Spleen (tissue), 11 donors: ENCODE results near the gene PCDHB15. TPM values are rescaled to one million over a fixed set of nuclear protein-coding genes. Genes with fewer than 3 reads are reported as not detected.

Experiments used
- DNase-seq: peaks from one replicate; pipeline ENCODE4 v3.0.0-alpha.2; 2020
- H3K27ac ChIP-seq, 8 donors: fragments of 200-600 bp; sonication (generic) in 7 of 8; 1 replicate in 4 of 8; 2 replicates in 4 of 8; pipeline versions ENCODE4 v1.5.0 to v1.8.0; 2016 to 2021; ENCODE audit warnings: inconsistent platforms in 4 of 8, mild to moderate bottlenecking in 4 of 8, moderate library complexity in 1 of 8
- H3K27me3 ChIP-seq, 7 donors: fragments of 200-600 bp; sonication (generic) in 6 of 7; replicated peaks in 1 of 7; 1 replicate in 4 of 7; 2 replicates in 3 of 7; pipeline versions ENCODE4 v1.5.0 to v1.8.0; 2016 to 2021; ENCODE audit warnings: inconsistent platforms in 3 of 7, mild to moderate bottlenecking in 1 of 7
- H3K36me3 ChIP-seq, 6 donors: fragments of 200-600 bp; sonication (generic) in 5 of 6; 1 replicate in 4 of 6; 2 replicates in 2 of 6; pipeline versions ENCODE4 v1.5.0 to v1.8.0; 2016 to 2021; ENCODE audit warnings: inconsistent platforms in 2 of 6
- H3K4me1 ChIP-seq, 6 donors: fragments of 200-600 bp; sonication (generic) in 5 of 6; 1 replicate in 3 of 6; 2 replicates in 3 of 6; pipeline versions ENCODE4 v1.5.0 to v1.8.0; 2016 to 2021; ENCODE audit warnings: inconsistent platforms in 3 of 6
- H3K4me3 ChIP-seq, 8 donors: fragments of 200-600 bp; sonication (generic) in 7 of 8; 1 replicate in 4 of 8; 2 replicates in 4 of 8; pipeline versions ENCODE4 v1.5.0 to v1.8.0; 2016 to 2021; ENCODE audit warnings: inconsistent platforms in 4 of 8, mild to moderate bottlenecking in 4 of 8, moderate library complexity in 2 of 8
- H3K9me3 ChIP-seq, 8 donors: fragments of 200-600 bp; sonication (generic) in 7 of 8; 1 replicate in 4 of 8; 2 replicates in 4 of 8; pipeline versions ENCODE4 v1.5.0 to v1.8.0; 2016 to 2021; ENCODE audit warnings: inconsistent platforms in 4 of 8
- CTCF ChIP-seq, 11 experiments: fragments of 200-600 bp in 7 of 11; fragments of 450-650 bp in 4 of 11; sonication (generic) in 4 of 11; IDR thresholded peaks in 8 of 11; conservative IDR thresholded peaks in 3 of 11; 1 replicate in 7 of 11; 2 replicates in 4 of 11; pipeline versions ENCODE4 v1.4.0 to v1.8.0; 2016 to 2021; ENCODE audit warnings: antibody characterized with exemption in 11 of 11, inconsistent platforms in 4 of 11, mild to moderate bottlenecking in 1 of 11
- POLR2A ChIP-seq, 3 donors: fragments of 450-650 bp; IDR thresholded peaks; one replicate each; pipeline ENCODE4 v1.5.1; 2017; ENCODE audit warnings: antibody characterized with exemption in 3 of 3, mild to moderate bottlenecking in 1 of 3
- POLR2AphosphoS5 ChIP-seq, 3 donors: sonication (generic); formaldehyde crosslinking; IDR thresholded peaks; one replicate each; pipeline ENCODE4 v1.5.1; 2017; ENCODE audit warnings: antibody characterized with exemption in 3 of 3
- WGBS, 5 donors: extraction: QIAGEN DNeasy Blood & Tissue Kit in 3 of 5; methylation state at CpG; one replicate each; pipeline versions ENCODE4 v1.1.5 to v1.1.7; 2013 to 2018; 5-methylcytosine and 5-hydroxymethylcytosine counted together
- intact Hi-C: fragments of 100-400 bp; cut with DNase I; formaldehyde crosslinking; loops from one replicate; pipeline ENCODE4 v1.15.0; 2023; ENCODE audit warnings: low total_unique reads
- polyA plus RNA-seq, 3 donors: library from polyadenylated mRNA; stranded (reverse); fragments of 200-250 nt; gene quantifications; one replicate each; pipeline ENCODE4 v1.2.1, GENCODE V29; 2013
- total RNA-seq, 7 donors: library from RNA; depleted of rRNA in 3 of 7; stranded (reverse); fragments of >200 nt in 3 of 7; fragmentation: NEBNext Ultra II Directional in 4 of 7; extraction: Animal tissue kit (Norgen Biotek cat#: 25700) in 4 of 7; gene quantifications; one replicate each; pipeline versions ENCODE4 v1.1.0 to v1.2.1, GENCODE V29; 2016 to 2021
- donor health status: healthy with polysubstance abuse.
- donor health status: DM: no; HTN: no; CAD: no; lungs with moderate emphysema.
- donor health status: DM: no; HTN: no; CAD: no.
- donor health status: Bipolar disorder and iron deficiency.
- donor health status: healthy.
- donor health status: DM: no; HTN: no; CAD: no.
- donor health status: DM: yes; HTN: yes; CAD: no.

Gene PCDHB15
- total and polyA plus RNA-seq, 10 donors: 0.42 to 5.6 (median 2.8) TPM

GRCh38 chr5:141269195-141269594, 24.0 kb downstream of the PCDHB15 start:
- TF ChIP-seq POLR2AphosphoS5 (IDR thresholded peaks at IDR 0.05) (no peak), POLR2A (IDR thresholded peaks at IDR 0.05) (no peak), CTCF (IDR thresholded peaks at IDR 0.05 in 8 of 11, conservative IDR thresholded peaks at IDR 0.05 in 3 of 11) (no peak)
- H3K9me3 ChIP-seq: peaks cover 54 to 100% (median 100%) of the 10 kb centered on the region in 8 donors

GRCh38 chr5:141272906-141273305, 27.7 kb downstream of the PCDHB15 start:
- TF ChIP-seq POLR2AphosphoS5 (IDR thresholded peaks at IDR 0.05): no peak
- no peak for TF ChIP-seq POLR2A (IDR thresholded peaks at IDR 0.05)
- no peak for TF ChIP-seq CTCF (IDR thresholded peaks at IDR 0.05 in 8 of 11, conservative IDR thresholded peaks at IDR 0.05 in 3 of 11)
- WGBS, 5 donors: 55 to 79% (median 65%) methylated on average over 3 of the region's 3 CpGs
- Histone ChIP-seq H3K9me3 (peaks cover 46 to 100% (median 98%) of the 10 kb centered on the region in 8 donors), H3K4me1 (no peaks in the 10 kb centered on the region), H3K27me3 (no peaks in the 10 kb centered on the region), H3K36me3 (peaks cover 0 to 12% (median 0%) of the 10 kb centered on the region in 6 donors), H3K27ac (no peak overlapping the region), H3K4me3 (no peak overlapping the region)
- DNase-seq: no peak
- intact Hi-C loops: no loop called here

More at GRCh38 chr5:141269195-141269594, 24.0 kb downstream of the PCDHB15 start:
- Histone ChIP-seq H3K4me3 (no peak overlapping the region), H3K36me3 (peaks cover 0 to 33% (median 0%) of the 10 kb centered on the region in 6 donors), H3K4me1 (no peaks in the 10 kb centered on the region), H3K27ac (no peak overlapping the region), H3K27me3 (no peaks in the 10 kb centered on the region)
- intact Hi-C loops: no loop called here
- WGBS, 5 donors: 92 to 100% (median 96%) methylated on average over 4 of the region's 4 CpGs
- no peak for DNase-seq

GRCh38 chr5:141298376-141298775, 53.2 kb downstream of the PCDHB15 start:
- Histone ChIP-seq H3K27ac (no peak overlapping the region), H3K4me3 (no peak overlapping the region), H3K36me3 (peaks cover 0 to 76% (median 14%) of the 10 kb centered on the region in 6 donors), H3K9me3 (peaks cover 19 to 100% (median 100%) of the 10 kb centered on the region in 8 donors), H3K27me3 (no peaks in the 10 kb centered on the region), H3K4me1 (no peaks in the 10 kb centered on the region)
- no peak for DNase-seq
- 80 to 93% (median 89%) methylated on average over 4 of the region's 4 CpGs for WGBS, 5 donors
- no peak for TF ChIP-seq CTCF (IDR thresholded peaks at IDR 0.05 in 8 of 11, conservative IDR thresholded peaks at IDR 0.05 in 3 of 11)
- TF ChIP-seq POLR2A (IDR thresholded peaks at IDR 0.05): no peak
- TF ChIP-seq POLR2AphosphoS5 (IDR thresholded peaks at IDR 0.05): no peak
- intact Hi-C loops: no loop called here

Other genes with a start within 250 kb of the PCDHB15 start
Only the 30 nearest of the 39 such genes appear.
- gene PCDHB2, start 150.8 kb upstream of the PCDHB15 start, total RNA-seq: 1 to 10 TPM in 6 of 7 donors, under 1 TPM in 1; 0.98 to 2.0 (median 1.5) TPM
- gene PCDHB2, start 150.8 kb upstream of the PCDHB15 start, polyA plus RNA-seq: under 1 TPM; 0.12 to 0.29 (median 0.13) TPM
- gene PCDHB3, start 144.9 kb upstream of the PCDHB15 start, total RNA-seq: 1 to 10 TPM in 4 of 7 donors, under 1 TPM in 3; 0.34 to 3.1 (median 1.1) TPM
- under 1 TPM in 2 of 3 donors, not detected in 1; 0.08 to 0.26 TPM for gene PCDHB3, start 144.9 kb upstream of the PCDHB15 start, polyA plus RNA-seq
- gene PCDHB4, start 123.6 kb upstream of the PCDHB15 start, total RNA-seq: 1 to 10 TPM in 5 of 7 donors, under 1 TPM in 2; 0.77 to 2.6 (median 1.6) TPM
- under 1 TPM; 0.09 to 0.32 (median 0.24) TPM for gene PCDHB4, start 123.6 kb upstream of the PCDHB15 start, polyA plus RNA-seq
- 1 to 10 TPM in 6 of 7 donors, under 1 TPM in 1; 0.81 to 3.4 (median 1.6) TPM for gene PCDHB5, start 110.2 kb upstream of the PCDHB15 start, total RNA-seq
- under 1 TPM; 0.20 to 0.33 (median 0.32) TPM for gene PCDHB5, start 110.2 kb upstream of the PCDHB15 start, polyA plus RNA-seq
- 1 to 10 TPM in 2 of 7 donors, under 1 TPM in 5; 0.20 to 1.1 (median 0.66) TPM for gene PCDHB6, start 95.3 kb upstream of the PCDHB15 start, total RNA-seq
- under 1 TPM; 0.02 to 0.13 (median 0.07) TPM for gene PCDHB6, start 95.3 kb upstream of the PCDHB15 start, polyA plus RNA-seq
- 1 to 10 TPM in 4 of 7 donors, under 1 TPM in 3; 0.51 to 1.6 (median 1.3) TPM for gene PCDHB7, start 72.8 kb upstream of the PCDHB15 start, total RNA-seq
- under 1 TPM in 2 of 3 donors, not detected in 1; 0.08 to 0.16 TPM for gene PCDHB7, start 72.8 kb upstream of the PCDHB15 start, polyA plus RNA-seq
- 1 to 10 TPM in 3 of 7 donors, under 1 TPM in 3, not detected in 1; 0.51 to 1.8 (median 1.0) TPM for gene PCDHB8, start 67.6 kb upstream of the PCDHB15 start, total RNA-seq
- under 1 TPM in 2 of 3 donors, not detected in 1; 0.03 to 0.10 TPM for gene PCDHB8, start 67.6 kb upstream of the PCDHB15 start, polyA plus RNA-seq
- 1 to 10 TPM in 6 of 7 donors, under 1 TPM in 1; 0.54 to 2.1 (median 1.9) TPM for gene PCDHB16, start 63.0 kb upstream of the PCDHB15 start, total RNA-seq
- gene PCDHB16, start 63.0 kb upstream of the PCDHB15 start, polyA plus RNA-seq: under 1 TPM; 0.04 to 0.19 (median 0.14) TPM
- gene PCDHB9, start 58.2 kb upstream of the PCDHB15 start, total RNA-seq: 1 to 10 TPM in 5 of 7 donors, under 1 TPM in 2; 0.40 to 4.9 (median 1.5) TPM
- under 1 TPM; 0.06 to 0.19 (median 0.09) TPM for gene PCDHB9, start 58.2 kb upstream of the PCDHB15 start, polyA plus RNA-seq
- gene PCDHB10, start 53.0 kb upstream of the PCDHB15 start, total RNA-seq: 1 to 10 TPM in 4 of 7 donors, under 1 TPM in 3; 0.74 to 2.7 (median 1.4) TPM
- under 1 TPM; 0.09 to 0.26 (median 0.15) TPM for gene PCDHB10, start 53.0 kb upstream of the PCDHB15 start, polyA plus RNA-seq
- 1 to 10 TPM in 5 of 7 donors, under 1 TPM in 2; 0.68 to 3.4 (median 1.2) TPM for gene PCDHB11, start 45.8 kb upstream of the PCDHB15 start, total RNA-seq
- gene PCDHB11, start 45.8 kb upstream of the PCDHB15 start, polyA plus RNA-seq: under 1 TPM; 0.07 to 0.19 (median 0.14) TPM
- gene PCDHB12, start 36.7 kb upstream of the PCDHB15 start, total RNA-seq: 1 to 10 TPM; 1.1 to 2.4 (median 1.8) TPM
- gene PCDHB12, start 36.7 kb upstream of the PCDHB15 start, polyA plus RNA-seq: under 1 TPM; 0.11 to 0.16 (median 0.11) TPM
- gene PCDHB13, start 31.5 kb upstream of the PCDHB15 start, total RNA-seq: 1 to 10 TPM; 1.4 to 6.8 (median 4.0) TPM
- under 1 TPM; 0.09 to 0.38 (median 0.12) TPM for gene PCDHB13, start 31.5 kb upstream of the PCDHB15 start, polyA plus RNA-seq
- gene PCDHB14, start 22.1 kb upstream of the PCDHB15 start, total RNA-seq: 1 to 10 TPM; 1.6 to 5.9 (median 2.8) TPM
- gene PCDHB14, start 22.1 kb upstream of the PCDHB15 start, polyA plus RNA-seq: under 1 TPM; 0.27 to 0.93 (median 0.30) TPM
- 1 to 10 TPM in 6 of 7 donors, under 1 TPM in 1; 0.57 to 3.0 (median 2.2) TPM for gene SLC25A2, start 58.7 kb downstream of the PCDHB15 start, total RNA-seq
- gene SLC25A2, start 58.7 kb downstream of the PCDHB15 start, polyA plus RNA-seq: under 1 TPM; 0.05 to 0.22 (median 0.07) TPM
- gene TAF7, start 75.4 kb downstream of the PCDHB15 start, total RNA-seq: 10 to 100 TPM; 67.6 to 80.6 (median 75.7) TPM
- 100 to 1,000 TPM in 2 of 3 donors, 10 to 100 TPM in 1; 91.1 to 112 (median 111) TPM for gene TAF7, start 75.4 kb downstream of the PCDHB15 start, polyA plus RNA-seq
- under 1 TPM in 6 of 7 donors, not detected in 1; 0.17 to 0.52 (median 0.36) TPM for gene PCDHGA1, start 85.1 kb downstream of the PCDHB15 start, total RNA-seq
- under 1 TPM; 0.04 to 0.06 (median 0.06) TPM for gene PCDHGA1, start 85.1 kb downstream of the PCDHB15 start, polyA plus RNA-seq
- gene PCDHGA2, start 93.4 kb downstream of the PCDHB15 start, total RNA-seq: 1 to 10 TPM in 6 of 7 donors, under 1 TPM in 1; 0.84 to 3.9 (median 1.8) TPM
- under 1 TPM; 0.04 to 0.19 (median 0.06) TPM for gene PCDHGA2, start 93.4 kb downstream of the PCDHB15 start, polyA plus RNA-seq
- gene PCDHGA3, start 98.4 kb downstream of the PCDHB15 start, total RNA-seq: 1 to 10 TPM in 5 of 7 donors, under 1 TPM in 2; 0.60 to 4.4 (median 2.1) TPM
- under 1 TPM in 1 of 3 donors, not detected in 2; 0.22 TPM for gene PCDHGA3, start 98.4 kb downstream of the PCDHB15 start, polyA plus RNA-seq
- 1 to 10 TPM in 6 of 7 donors, under 1 TPM in 1; 0.87 to 3.7 (median 1.6) TPM for gene PCDHGB1, start 104.7 kb downstream of the PCDHB15 start, total RNA-seq
- gene PCDHGB1, start 104.7 kb downstream of the PCDHB15 start, polyA plus RNA-seq: under 1 TPM in 2 of 3 donors, not detected in 1; 0.04 to 0.10 TPM
- 1 to 10 TPM; 1.4 to 4.5 (median 2.7) TPM for gene PCDHGA4, start 109.6 kb downstream of the PCDHB15 start, total RNA-seq
- gene PCDHGA4, start 109.6 kb downstream of the PCDHB15 start, polyA plus RNA-seq: under 1 TPM; 0.04 to 0.16 (median 0.05) TPM
- gene PCDHGB2, start 114.6 kb downstream of the PCDHB15 start, total RNA-seq: 1 to 10 TPM; 1.7 to 4.5 (median 3.5) TPM
- gene PCDHGB2, start 114.6 kb downstream of the PCDHB15 start, polyA plus RNA-seq: under 1 TPM in 2 of 3 donors, not detected in 1; 0.09 to 0.22 TPM
- 1 to 10 TPM; 1.4 to 3.1 (median 2.3) TPM for gene PCDHGA5, start 118.8 kb downstream of the PCDHB15 start, total RNA-seq
- under 1 TPM in 2 of 3 donors, not detected in 1; 0.04 to 0.22 TPM for gene PCDHGA5, start 118.8 kb downstream of the PCDHB15 start, polyA plus RNA-seq
- gene PCDHGB3, start 124.8 kb downstream of the PCDHB15 start, total RNA-seq: 1 to 10 TPM; 1.3 to 5.0 (median 3.9) TPM
- gene PCDHGB3, start 124.8 kb downstream of the PCDHB15 start, polyA plus RNA-seq: under 1 TPM; 0.06 to 0.38 (median 0.09) TPM
- gene PCDHGA6, start 128.5 kb downstream of the PCDHB15 start, total RNA-seq: 1 to 10 TPM; 2.2 to 5.0 (median 4.2) TPM
- under 1 TPM; 0.35 to 0.58 (median 0.54) TPM for gene PCDHGA6, start 128.5 kb downstream of the PCDHB15 start, polyA plus RNA-seq
- 1 to 10 TPM; 1.2 to 5.4 (median 2.0) TPM for gene PCDHGA7, start 137.3 kb downstream of the PCDHB15 start, total RNA-seq
- under 1 TPM; 0.18 to 0.29 (median 0.22) TPM for gene PCDHGA7, start 137.3 kb downstream of the PCDHB15 start, polyA plus RNA-seq
- gene PCDHGB4, start 142.3 kb downstream of the PCDHB15 start, total RNA-seq: 1 to 10 TPM; 1.6 to 3.9 (median 3.0) TPM
- under 1 TPM; 0.02 to 0.29 (median 0.14) TPM for gene PCDHGB4, start 142.3 kb downstream of the PCDHB15 start, polyA plus RNA-seq
- gene PCDHGA8, start 147.2 kb downstream of the PCDHB15 start, total RNA-seq: 1 to 10 TPM in 6 of 7 donors, under 1 TPM in 1; 0.70 to 3.9 (median 2.1) TPM
- under 1 TPM in 2 of 3 donors, not detected in 1; 0.04 to 0.13 TPM for gene PCDHGA8, start 147.2 kb downstream of the PCDHB15 start, polyA plus RNA-seq
- gene PCDHGB5, start 152.6 kb downstream of the PCDHB15 start, total RNA-seq: 1 to 10 TPM; 3.9 to 8.0 (median 5.6) TPM
- under 1 TPM; 0.07 to 0.32 (median 0.17) TPM for gene PCDHGB5, start 152.6 kb downstream of the PCDHB15 start, polyA plus RNA-seq
- gene PCDHGA9, start 157.4 kb downstream of the PCDHB15 start, total RNA-seq: 1 to 10 TPM; 2.6 to 9.6 (median 4.7) TPM
- gene PCDHGA9, start 157.4 kb downstream of the PCDHB15 start, polyA plus RNA-seq: under 1 TPM in 2 of 3 donors, not detected in 1; 0.11 to 0.29 TPM